ENCODE data around the gene MYOT. TPM values are rescaled to one million over a fixed set of nuclear protein-coding genes. Genes with fewer than 3 reads are reported as not detected.

MYOT gene
- total RNA-seq, 1 experiment from 2014 or later: not detected

- ATAC-seq (no peak), DNase-seq (no peak)
- CTCF ChIA-PET: no interaction called here
- Histone ChIP-seq H3K27me3 (ENCODE audit: low read length) (no peaks in the 10 kb centered on the region), H3K9me3 (ENCODE audit: low read length) (no peaks in the 10 kb centered on the region), H3K4me2 (ENCODE audit: low read length) (no peak overlapping the region), H4K20me1 (ENCODE audit: low read length) (no peaks in the 10 kb centered on the region), H3K36me3 (ENCODE audit: low read depth, low read length) (no peaks in the 10 kb centered on the region), H3K9ac (ENCODE audit: low read length) (no peak overlapping the region), H3K9me2 (replicated peaks; ENCODE audit: low read length) (no peaks in the 10 kb centered on the region), H3K4me3 (ENCODE audit: low read length) (no peak overlapping the region), H3F3A (ENCODE audit: low read length, unreplicated experiment) (no peaks in the 10 kb centered on the region), H3K4me1 (ENCODE audit: insufficient read depth, low read length) (no peaks in the 10 kb centered on the region), H3K27ac (ENCODE audit: low read length) (no peak overlapping the region), H3K79me2 (ENCODE audit: low read length) (no peaks in the 10 kb centered on the region), H2AFZ (ENCODE audit: low read length) (no peak overlapping the region)
- no TSS peak for BruUV-seq (replicated peaks)
- intact Hi-C loops (cut with micrococcal nuclease): no loop called here
- POLR2A ChIA-PET (ENCODE audit: unreplicated experiment): no interaction called here
- no peak for TF ChIP-seq CTCF (conservative IDR thresholded peaks at IDR 0.05; ENCODE audit: low read depth, low read length)
- TF ChIP-seq EZH2 (IDR thresholded peaks at IDR 0.05; ENCODE audit: low read length, unreplicated experiment): no peak
- no peak for TF ChIP-seq EZH2phosphoT487 (IDR thresholded peaks at IDR 0.05; ENCODE audit: borderline replicate concordance, low read length)
Measured at GRCh38 chr5:137870647-137871339, 3.1 kb downstream of the MYOT start.

- H3K4me3 ChIP-seq (ENCODE audit: low read length): no peak overlapping the region
- no TSS peak for BruUV-seq (replicated peaks)
- no peaks in the 10 kb centered on the region for H3K27me3 ChIP-seq (ENCODE audit: low read length)
- H3K9me2 ChIP-seq (replicated peaks; ENCODE audit: low read length): no peaks in the 10 kb centered on the region
- TF ChIP-seq EZH2 (IDR thresholded peaks at IDR 0.05; ENCODE audit: low read length, unreplicated experiment) (no peak), EZH2phosphoT487 (IDR thresholded peaks at IDR 0.05; ENCODE audit: borderline replicate concordance, low read length) (no peak), CTCF (conservative IDR thresholded peaks at IDR 0.05; ENCODE audit: low read depth, low read length) (no peak)
- DNase-seq (no peak), ATAC-seq (no peak)
- no peaks in the 10 kb centered on the region for H3K36me3 ChIP-seq (ENCODE audit: low read depth, low read length)
- no peak overlapping the region for H3K9ac ChIP-seq (ENCODE audit: low read length)
- H3K9me3 ChIP-seq (ENCODE audit: low read length): no peaks in the 10 kb centered on the region
- no peaks in the 10 kb centered on the region for H3K4me1 ChIP-seq (ENCODE audit: insufficient read depth, low read length)
- H3K79me2 ChIP-seq (ENCODE audit: low read length): no peaks in the 10 kb centered on the region
- H4K20me1 ChIP-seq (ENCODE audit: low read length): no peaks in the 10 kb centered on the region
- CTCF ChIA-PET: no interaction called here
- no peak overlapping the region for H2AFZ ChIP-seq (ENCODE audit: low read length)
- H3F3A ChIP-seq (ENCODE audit: low read length, unreplicated experiment): no peaks in the 10 kb centered on the region
- POLR2A ChIA-PET (ENCODE audit: unreplicated experiment): no interaction called here
- no peak overlapping the region for H3K4me2 ChIP-seq (ENCODE audit: low read length)
- intact Hi-C loops (cut with micrococcal nuclease): no loop called here
- no peak overlapping the region for H3K27ac ChIP-seq (ENCODE audit: low read length)
Measured at GRCh38 chr5:137871571-137871970, 3.9 kb downstream of the MYOT start.

GRCh38 chr5:137872466-137872865, 4.8 kb downstream of the MYOT start:
- DNase-seq (no peak), ATAC-seq (no peak)
- H3K4me1 ChIP-seq (ENCODE audit: insufficient read depth, low read length): no peaks in the 10 kb centered on the region
- no peak overlapping the region for H3K9ac ChIP-seq (ENCODE audit: low read length)
- BruUV-seq (replicated peaks): no TSS peak
- H3K36me3 ChIP-seq (ENCODE audit: low read depth, low read length): no peaks in the 10 kb centered on the region
- no peaks in the 10 kb centered on the region for H4K20me1 ChIP-seq (ENCODE audit: low read length)
- H3K79me2 ChIP-seq (ENCODE audit: low read length): no peaks in the 10 kb centered on the region
- H3F3A ChIP-seq (ENCODE audit: low read length, unreplicated experiment): no peaks in the 10 kb centered on the region
- ChIA-PET POLR2A (ENCODE audit: unreplicated experiment) (interaction anchor here (0.5 kb wide), 1 partner anchor 38 kb away, joined by 4 read pairs; no protein-coding TSS in a partner anchor), CTCF (no interaction called here)
- H3K27ac ChIP-seq (ENCODE audit: low read length): no peak overlapping the region
- no peak overlapping the region for H3K4me2 ChIP-seq (ENCODE audit: low read length)
- TF ChIP-seq EZH2 (IDR thresholded peaks at IDR 0.05; ENCODE audit: low read length, unreplicated experiment) (no peak), EZH2phosphoT487 (IDR thresholded peaks at IDR 0.05; ENCODE audit: borderline replicate concordance, low read length) (no peak), CTCF (conservative IDR thresholded peaks at IDR 0.05; ENCODE audit: low read depth, low read length) (no peak)
- no peak overlapping the region for H3K4me3 ChIP-seq (ENCODE audit: low read length)
- H3K27me3 ChIP-seq (ENCODE audit: low read length): no peaks in the 10 kb centered on the region
- no peaks in the 10 kb centered on the region for H3K9me3 ChIP-seq (ENCODE audit: low read length)
- H3K9me2 ChIP-seq (replicated peaks; ENCODE audit: low read length): no peaks in the 10 kb centered on the region
- no peak overlapping the region for H2AFZ ChIP-seq (ENCODE audit: low read length)
- intact Hi-C loops (cut with micrococcal nuclease): no loop called here

All from PC-3 (cell line).